GM12892 (cell line): ENCODE results near the gene OXLD1.

Experiments
- POLR2A ChIP-seq: IDR thresholded peaks from 2 replicates; pipeline ENCODE4 v1.6.1; 2011; ENCODE audit warnings: low read depth, low read length, control low read depth
- POLR2AphosphoS5 ChIP-seq: IDR thresholded peaks from 2 replicates; pipeline ENCODE4 v1.6.1; 2011; ENCODE audit warnings: low read depth, low read length, control low read depth
- TAF1 ChIP-seq: IDR thresholded peaks from 2 replicates; pipeline ENCODE4 v1.6.1; 2011; ENCODE audit warnings: low read depth, mild to moderate bottlenecking, control low read depth, low read length, borderline replicate concordance

- TF ChIP-seq POLR2A (no peak), TAF1 (no peak), POLR2AphosphoS5 (no peak)
Observed at GRCh38 chr17:81662002-81662401, 4.4 kb downstream of the OXLD1 start.
